G401.6 (cell line): Measurements from ENCODE around the gene KRCC1.

ENCODE experiments used
- FAIRE-seq: peaks from 2 replicates; lab custom pipeline; 2012; peaks lifted over from hg19 to GRCh38; lab: Jason Lieb, UNC

The KRCC1 gene

DNA sequence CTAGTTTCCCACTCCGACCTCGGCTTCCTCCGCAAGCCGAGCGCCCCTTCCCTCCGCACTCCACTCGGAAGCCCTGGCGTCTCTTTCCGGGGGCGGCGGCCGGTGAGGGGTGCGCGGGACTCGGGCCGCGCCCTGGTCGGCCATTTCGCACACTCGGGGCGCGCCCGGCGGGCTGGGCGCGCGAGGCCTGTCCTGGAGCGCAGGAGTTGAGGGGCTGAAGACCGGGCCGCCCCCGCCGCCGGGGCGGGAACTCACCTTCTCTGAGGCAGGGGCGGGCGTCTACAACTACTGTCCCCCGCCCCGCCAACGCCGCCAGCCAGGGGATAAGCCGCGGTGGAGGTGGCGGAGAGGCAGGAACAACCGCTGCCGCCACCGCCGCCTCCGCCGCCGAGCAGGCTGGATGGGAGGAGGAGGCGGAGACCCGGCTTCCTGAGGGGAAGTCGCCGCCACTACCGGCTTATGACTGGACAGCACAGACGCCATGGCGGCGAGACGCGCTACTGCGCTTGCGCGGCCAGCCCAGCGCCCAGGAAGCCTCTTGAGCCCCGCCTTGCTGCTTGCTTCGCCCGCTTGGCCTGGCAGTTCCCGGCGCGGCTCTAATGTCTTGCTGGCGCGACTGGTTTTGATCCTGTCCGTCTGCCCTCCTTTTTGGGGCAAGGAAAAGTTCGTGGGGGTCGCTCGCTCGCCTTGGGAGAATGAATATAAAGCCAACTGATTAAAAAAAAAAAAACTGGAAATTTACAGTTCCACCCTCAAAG, at the start of gene KRCC1:
KRCC1 (minus strand) TSS at position 413 of the 758 bp plus-strand sequence. CDS start 27,220 bp downstream, outside the sequence.
- FAIRE-seq, result peak; percentile 66

DNA sequence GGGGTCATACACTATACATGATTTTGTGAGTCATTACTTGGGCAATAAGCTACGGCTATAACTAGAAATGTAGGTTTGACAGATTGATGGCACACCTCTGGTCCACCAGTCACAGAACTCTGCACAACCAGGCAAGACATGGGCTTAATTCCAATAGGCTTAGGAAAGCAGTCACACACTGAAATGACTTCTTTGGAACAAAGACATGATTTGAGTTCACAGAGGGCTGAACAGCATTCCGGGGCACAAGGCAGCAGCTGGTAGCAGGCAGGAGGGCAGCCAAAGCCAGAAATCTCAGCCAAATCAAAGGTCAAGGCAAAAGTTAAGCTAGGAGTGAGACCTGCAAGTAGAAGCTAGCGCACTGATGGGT, 44.9 kb upstream of the KRCC1 start:
- FAIRE-seq, result no peak

DNA sequence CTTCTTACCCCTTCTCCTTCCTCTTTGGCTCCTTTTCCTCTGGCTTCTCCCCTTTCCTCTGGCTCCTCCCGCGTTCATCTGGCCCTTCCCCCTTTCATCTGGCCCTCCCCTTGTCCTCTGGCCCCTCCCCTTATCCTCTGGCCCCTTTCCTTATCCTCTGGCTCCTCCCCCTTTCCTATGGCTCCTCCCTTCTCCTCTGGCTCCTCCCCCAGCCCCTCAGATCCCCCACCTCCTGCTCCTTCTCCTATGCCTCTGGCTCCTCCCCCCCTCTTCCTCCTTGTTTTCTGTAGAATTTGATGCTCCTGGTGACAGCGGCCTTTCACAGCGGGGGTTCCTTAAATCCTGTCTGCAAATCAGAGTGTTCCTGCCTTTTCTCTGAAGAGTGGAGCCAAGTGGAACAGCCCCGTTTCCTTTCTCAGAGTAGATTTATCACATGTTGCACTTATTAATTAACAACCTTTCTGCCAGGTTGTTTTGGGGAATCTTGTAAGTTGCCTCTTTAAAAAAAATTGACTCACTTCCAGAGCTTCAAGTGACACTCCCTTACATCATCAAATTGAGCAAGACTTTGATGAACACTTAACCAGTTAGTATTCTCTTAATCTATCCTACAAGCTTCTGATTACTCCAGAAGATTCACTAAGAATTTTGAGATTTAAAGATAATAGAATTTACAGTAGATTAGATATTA, 44.4 kb upstream of the KRCC1 start:
- FAIRE-seq, result no peak

DNA sequence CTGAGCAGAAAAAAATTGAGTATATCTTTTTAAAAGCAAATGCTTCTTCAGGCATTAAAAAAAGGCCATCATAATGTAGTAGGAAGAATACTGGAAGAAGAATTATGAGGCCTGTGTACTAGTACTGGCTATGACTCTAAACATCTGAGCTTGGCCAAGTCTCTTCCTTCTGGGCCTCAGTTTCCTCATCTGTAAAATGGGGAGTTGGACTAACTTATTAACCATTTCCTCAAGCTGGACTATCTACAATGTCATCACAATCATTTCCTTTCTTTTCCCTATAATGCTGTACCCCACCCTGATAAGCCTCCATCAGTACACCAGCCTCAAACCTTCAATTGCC, 42.9 kb upstream of the KRCC1 start:
- FAIRE-seq, result no peak

DNA sequence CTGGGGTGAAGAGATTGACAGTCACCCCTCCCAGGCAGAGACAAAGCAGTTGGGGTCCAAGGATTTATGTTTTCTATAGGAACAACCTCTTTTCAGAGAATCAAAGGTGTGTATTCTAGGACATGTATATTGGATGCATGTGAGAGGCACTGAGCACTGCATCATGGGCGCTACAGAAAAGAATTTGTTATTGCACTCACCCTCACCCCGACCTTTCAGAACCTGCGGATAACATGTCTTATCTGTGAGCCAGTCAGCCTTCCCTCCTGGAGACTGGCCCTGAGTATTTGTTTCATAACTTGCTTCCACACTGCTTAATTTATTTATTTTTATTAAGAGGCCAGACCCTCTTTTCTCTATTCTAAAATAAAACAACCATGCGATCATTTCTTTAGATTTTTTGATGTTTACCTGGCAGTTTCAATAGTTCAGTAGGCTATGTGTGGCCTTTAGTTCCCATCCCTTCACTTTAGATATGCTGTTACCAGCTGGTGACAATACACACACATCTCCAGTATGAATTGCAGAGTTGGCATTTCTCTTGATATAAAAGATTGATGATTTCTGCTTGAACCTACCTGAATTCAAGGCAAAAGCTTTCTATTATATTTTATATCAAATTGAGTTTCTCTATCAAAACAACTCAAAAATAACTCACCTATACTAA, 42.4 kb upstream of the KRCC1 start:
- no peak for FAIRE-seq

DNA sequence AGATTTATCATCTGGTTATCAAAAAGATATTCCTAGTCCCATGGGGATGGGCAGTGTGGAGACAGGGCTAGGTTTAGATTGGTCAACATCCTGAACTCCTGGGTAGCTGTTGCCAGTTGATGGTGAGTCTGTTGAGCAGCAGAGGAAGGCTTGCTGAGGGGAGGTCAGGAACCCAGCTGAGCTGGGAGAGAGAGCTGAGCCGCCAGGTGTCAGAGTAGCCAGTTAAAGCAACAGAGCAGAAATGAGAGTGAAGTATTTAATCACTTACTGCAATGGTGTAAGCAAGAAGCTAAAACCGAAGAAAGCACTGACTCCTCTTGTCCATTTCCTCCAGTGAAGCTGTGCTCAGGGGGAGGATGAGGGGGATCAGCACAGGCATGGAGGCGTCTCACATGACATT, 41.6 kb upstream of the KRCC1 start:
- FAIRE-seq, result no peak

DNA sequence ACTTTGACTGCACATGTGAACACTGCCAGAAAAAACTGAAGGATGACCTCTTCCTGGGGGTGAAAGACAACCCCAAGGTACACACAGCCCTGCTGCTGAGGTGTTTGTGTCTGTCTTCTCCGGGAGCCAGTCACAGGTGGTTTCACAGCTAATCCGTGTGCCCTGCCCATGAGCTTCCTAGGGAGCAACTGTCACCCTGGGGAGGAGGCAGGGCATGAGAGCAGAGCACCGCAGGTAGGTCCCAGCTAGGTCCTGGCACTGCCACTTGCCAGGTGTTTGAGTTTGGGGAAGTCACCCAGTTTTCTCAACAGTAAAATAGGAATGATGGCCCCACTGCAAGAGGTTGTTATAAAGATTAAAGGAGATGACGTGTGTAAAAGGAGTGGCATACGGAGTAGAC, 41.1 kb upstream of the KRCC1 start:
- no peak for FAIRE-seq

DNA sequence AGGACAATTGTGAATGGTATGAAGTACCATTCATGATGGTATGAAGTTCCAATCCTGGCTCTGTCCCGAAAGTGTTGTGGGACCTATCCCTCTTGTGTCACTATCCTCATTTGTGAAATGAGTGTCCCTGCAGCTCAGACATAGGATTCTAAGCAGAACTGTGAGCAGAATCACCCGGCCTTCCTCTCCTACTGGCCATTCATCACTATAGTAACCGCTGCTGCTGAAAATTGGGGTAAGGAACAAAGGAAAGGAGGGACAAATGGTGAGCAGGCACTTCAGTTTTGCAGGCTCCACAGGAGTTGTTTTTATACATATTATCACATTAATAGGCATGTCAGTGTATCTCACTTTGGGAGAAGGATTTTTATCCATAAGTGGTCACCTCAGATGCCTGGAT, 39.4 kb upstream of the KRCC1 start:
- FAIRE-seq, result no peak

DNA sequence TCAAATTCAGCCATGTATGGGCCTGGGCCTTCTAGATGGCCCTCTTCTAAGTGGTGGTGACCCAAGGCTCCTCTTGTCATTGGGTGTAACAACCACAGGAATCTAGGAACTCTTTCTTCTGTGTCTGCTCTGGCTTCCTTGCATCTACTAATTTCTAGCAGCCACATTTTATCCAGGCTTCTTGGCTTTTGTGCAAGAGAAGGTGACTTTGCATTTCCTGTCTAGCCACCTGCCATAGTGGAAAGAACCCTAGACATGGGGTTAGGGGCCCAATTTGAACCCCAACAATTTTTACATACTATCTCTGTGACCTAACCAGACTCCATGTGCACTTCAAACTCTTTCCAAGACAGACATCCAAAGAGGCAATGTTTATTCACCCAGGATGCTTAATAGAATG, 37.2 kb upstream of the KRCC1 start:
- no peak for FAIRE-seq

DNA sequence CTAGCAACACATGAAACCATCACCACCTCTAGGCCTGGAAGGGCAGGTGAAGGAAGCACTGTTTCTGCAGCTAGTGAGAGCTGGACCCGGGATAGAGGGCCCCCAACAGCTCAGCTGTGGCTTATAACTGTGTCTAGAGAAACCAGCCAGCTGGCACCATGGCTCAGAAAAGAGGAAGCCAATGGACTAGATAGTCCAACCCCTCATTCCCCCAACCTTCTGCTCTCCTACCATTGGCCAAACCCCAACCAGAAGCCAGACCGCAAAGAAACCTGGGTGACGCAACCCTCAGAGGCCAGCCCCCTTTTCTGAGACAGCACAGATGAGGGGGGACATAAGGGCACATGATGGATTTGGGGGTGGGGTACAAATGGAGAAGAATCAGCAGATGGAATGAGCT, 36.4 kb upstream of the KRCC1 start:
- FAIRE-seq, result no peak

DNA sequence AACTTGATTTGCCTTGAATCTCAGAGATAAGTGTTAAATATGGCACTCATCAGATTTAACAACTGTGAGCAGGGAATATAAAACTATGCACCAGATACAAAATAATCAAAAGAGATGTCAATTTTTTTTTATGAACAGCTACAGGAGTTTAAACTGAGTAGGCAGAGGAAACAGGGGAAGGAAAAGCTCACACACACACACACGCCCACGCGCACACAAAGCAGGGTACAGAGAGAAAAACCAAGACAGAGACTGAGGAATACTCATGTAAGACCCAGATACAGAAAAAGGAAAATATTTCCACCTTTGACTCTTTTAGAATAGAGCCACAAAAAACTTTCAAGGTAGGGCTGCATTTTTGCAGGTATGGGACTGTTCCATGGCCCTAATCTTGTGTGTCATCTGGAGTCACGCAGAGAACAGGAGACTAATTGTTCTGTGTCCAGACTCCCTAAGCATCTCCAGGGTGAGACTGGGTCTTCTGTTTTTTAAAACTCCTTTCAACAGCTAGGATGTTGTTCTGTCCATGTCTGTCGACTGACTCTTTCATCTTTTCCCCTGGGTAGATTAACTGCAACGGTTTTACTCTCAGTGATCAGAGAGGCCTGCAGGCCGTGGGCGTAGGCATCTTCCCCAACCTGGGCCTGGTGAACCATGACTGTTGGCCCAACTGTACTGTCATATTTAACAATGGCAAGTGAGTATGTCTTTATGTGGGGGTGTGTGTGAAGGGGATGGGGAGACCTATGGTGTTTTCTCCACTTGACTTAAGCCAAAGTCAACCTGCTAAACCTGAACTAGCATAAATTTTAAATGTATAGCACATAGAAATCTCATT, 35.1 kb upstream of the KRCC1 start:
- no peak for FAIRE-seq

DNA sequence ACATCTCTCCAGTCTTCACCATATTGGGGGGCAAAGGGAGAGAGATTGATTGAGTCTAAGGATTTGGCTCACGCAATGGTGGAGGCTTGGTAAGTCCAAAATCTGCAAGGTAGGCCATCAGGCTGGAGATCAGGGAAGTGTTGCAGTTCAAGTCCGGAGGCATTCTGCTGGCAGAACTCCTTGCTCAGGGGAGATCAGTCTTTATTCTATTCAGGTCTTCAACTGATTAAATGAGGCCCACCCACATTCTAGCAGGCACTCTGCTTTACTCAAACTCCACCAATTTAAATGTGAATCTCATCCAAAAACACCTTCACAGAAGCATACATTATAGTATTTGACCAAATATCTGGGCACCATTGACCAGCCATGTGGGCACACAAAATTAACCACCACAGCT, 33.4 kb upstream of the KRCC1 start:
- FAIRE-seq, result no peak

DNA sequence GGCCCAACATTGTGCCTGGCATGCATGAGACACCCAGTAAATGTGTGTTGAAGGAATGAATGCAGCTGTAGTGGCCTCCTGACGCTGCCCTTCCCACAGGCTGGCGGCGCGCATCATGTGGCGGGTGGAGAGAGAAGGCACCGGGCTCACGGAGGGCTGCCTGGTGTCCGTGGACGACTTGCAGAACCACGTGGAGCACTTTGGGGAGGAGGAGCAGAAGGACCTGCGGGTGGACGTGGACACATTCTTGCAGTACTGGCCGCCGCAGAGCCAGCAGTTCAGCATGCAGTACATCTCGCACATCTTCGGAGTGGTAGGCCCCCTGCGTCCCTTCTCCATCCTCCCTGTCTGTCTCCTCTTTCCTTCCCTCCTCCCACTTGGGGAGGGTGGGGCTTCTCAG, 32.2 kb upstream of the KRCC1 start:
- no peak for FAIRE-seq

DNA sequence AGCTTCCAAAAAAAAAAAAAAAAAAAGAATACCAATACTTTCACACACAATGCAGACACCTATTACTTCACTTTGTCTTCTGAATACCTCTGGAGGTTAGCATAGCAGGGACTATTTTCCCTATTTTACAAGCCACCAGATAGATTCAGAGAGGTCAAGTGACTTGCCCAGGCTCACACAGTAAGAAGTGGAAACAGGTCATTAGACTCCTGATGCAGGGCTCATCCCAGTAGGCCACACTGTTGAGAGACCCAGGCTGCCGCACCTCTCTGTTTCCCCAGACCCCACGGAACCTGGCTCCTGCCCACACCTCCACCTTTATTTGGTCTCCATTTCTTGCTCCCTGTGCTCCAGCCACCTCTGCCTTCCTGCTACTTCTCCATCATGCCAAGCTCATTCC, 31.5 kb upstream of the KRCC1 start:
- FAIRE-seq, result no peak

DNA sequence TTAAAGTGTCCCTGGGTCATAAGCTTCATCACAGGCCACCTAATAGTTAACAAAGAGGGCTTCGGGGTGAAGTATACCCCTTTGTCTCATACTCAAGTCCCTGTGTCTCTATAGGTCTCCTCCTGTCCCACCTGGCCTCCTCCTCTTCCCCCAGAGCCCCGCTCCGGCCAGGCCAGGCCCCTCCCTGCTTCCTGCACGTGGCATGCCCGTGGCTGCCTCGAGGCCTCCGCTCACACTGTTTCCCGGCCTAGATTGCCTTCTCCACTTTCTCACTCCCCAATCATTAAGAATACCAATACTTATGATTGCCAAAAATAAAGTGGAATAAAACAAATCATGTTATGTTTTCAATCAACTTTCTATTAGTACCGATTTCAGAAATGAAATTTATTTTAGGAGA, 30.8 kb upstream of the KRCC1 start:
- FAIRE-seq, result no peak

DNA sequence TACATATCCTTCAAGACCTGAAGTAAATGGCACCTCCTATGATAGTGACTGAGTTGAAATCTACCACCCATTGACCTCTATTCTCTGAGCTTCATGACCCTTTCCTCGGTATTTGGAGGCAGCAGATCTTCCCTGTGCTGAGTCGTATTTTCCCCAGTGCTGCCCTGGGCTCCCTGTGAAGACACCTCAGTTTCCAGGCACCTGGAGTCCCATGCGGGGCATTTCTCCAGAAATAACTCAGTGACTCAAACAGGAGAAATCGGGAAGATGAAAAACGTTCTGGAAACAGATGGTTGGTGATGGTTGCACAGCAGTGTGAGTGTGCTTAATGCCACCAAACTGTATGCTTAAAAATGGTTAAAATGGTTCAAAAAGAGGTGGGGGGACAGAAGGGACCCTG, 30.0 kb upstream of the KRCC1 start:
- no peak for FAIRE-seq

DNA sequence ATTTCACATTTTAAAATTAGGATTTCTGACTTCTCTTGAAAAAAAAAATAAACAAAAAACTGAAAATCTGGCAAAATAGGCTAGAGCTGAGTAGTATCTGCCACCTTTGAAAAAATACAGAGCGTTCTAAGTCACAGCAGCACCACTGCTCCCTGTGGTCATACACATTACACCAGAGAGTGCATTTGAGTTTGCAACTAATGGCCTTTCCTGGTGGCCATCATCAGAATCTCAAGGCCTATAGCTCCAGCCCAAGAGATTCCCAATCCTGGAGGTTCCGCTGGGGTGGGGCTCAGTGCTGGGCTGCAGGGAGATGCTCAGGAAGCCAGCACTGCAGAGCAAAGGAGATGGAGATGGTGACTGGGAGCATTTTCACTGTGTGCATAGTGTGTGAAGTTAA, 29.5 kb upstream of the KRCC1 start:
- FAIRE-seq, result no peak

DNA sequence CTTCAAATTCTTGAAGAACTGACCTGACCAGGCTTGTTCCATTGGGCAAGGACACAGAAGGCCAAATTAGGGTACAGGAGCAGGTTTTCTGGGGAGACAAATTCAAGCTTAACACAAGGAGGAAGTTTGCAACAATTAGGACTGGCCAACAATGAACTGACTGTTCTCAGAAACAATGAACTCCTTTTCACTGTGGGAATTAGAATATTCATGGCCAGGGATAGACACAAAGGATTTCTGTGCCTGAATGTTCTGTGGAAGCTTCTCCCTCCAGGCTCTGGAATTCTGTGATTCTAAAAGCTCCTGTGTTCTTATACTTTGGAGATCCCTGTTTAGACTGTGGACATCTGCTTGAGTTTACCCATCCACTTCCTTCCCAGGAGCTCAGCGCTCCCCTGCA, 27.2 kb upstream of the KRCC1 start:
- no peak for FAIRE-seq

DNA sequence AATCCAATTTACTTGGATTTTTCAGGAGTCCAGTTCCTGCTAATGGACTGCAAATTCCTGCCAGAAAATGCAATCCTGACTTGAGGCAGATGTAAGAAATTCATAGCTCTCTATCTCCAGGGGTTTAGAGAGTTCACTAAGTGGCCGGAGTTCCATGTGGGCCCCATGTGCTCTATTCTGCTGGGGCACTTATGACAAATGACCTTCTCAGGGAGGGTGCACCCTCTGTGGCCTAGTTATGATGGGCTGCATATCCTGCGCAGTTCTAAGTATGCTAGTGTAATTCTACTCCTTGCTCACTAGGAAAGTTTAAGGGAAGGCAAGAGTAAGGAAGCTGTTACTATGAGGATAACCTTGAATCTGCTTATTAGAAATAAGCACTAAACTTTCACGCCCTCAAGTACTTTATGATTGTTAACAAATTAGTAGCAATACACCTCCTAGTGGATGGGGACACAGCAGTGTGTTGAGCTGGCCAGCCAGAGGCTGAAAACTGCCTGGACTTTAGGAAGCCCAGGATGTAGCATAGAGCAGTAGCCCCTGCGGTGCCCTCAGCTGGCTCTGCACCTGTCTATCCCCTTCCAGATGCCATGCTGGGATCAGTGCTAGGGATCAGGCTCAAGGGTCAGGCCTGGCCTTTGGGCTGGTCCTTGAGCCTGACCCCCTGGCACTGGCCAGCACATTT, 26.5 kb upstream of the KRCC1 start:
- no peak for FAIRE-seq

DNA sequence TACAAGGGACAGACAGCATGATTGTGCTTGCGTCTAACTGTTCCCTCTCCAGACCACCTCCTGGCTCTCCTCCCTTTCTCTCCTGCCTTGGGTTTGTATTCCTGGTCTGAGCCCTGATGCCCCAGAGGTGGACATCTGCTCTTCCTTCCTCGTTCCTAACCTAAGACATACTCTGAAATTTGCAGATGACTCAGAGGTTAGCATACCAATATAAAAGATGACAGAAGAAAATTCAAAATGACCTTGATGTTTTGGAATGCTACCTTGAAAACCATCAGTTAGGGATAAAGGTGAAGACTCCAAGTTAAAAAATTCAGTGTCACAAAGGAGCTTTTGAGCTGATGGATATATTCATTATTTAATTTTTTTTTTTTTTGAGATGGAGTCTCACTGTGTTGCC, 25.0 kb upstream of the KRCC1 start:
- FAIRE-seq, result no peak

DNA sequence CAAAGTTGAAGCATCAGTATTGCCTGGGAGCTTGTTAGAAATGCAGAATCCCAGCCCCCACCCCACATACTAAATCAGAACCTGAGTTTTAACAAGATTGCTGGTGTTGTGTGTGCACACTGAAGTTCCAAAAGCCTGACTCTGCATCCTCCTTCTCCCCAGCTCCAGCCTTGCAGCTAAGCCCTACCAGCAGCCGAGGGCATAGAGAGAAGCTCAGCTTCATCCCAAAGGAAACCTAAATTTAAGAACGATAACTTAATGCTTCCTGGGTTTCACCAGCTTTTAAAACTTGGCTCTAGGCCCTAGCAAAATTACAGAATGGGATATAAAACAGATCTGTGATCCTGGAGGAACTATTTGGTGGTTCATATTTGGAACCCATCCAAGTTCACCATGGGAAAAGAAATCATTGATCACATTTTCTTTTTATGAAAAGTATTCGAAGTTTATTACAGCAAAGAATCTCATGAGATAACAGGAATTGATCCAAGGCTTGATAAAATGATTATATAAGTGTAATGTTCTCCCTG, 23.1 kb upstream of the KRCC1 start:
- no peak for FAIRE-seq

DNA sequence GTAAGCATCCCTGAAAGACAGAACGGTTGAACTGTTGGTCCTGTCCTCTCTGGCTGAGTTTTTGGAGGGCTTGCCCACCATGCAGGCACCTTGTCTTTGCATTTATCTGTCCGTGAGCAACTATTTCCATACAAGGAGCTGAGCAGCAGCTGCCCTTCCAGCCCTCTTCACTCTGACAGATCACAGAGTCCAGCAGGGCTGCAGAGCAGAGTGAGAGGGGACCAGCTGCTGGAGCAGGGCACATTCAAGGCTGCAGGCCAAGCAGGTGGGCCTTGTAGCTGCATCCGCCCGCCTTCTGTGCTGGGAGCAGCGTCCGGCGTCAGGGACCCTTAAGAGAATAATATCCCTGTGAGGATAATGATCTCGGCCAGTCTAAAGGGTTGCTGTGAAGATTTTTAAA, 21.5 kb upstream of the KRCC1 start:
- no peak for FAIRE-seq
